K562 (cell line): ENCODE data around the gene PLAC9.

Experiments
- ATF6 ChIP-seq: sonication (generic); formaldehyde crosslinking; IDR thresholded peaks from 2 replicates; pipeline ENCODE4 v1.4.0; 2020; ENCODE audit warnings: mild to moderate bottlenecking, missing genetic modification reagents
- BCLAF1 ChIP-seq, 2 experiments: fragments of 450-650 bp in 1 of 2; IDR thresholded peaks; 2 replicates each; pipeline ENCODE4 v1.6.1; 2011 to 2017; ENCODE audit warnings: low read depth in 2 of 2, antibody characterized with exemption in 1 of 2, borderline replicate concordance in 1 of 2, low read length in 1 of 2, mild to moderate bottlenecking in 1 of 2, mixed read lengths in 1 of 2; ENCODE audit not compliant: control insufficient read depth in 1 of 2
- E4F1 ChIP-seq: fragments of 250-450 bp; sonication (Bioruptor Pico); IDR thresholded peaks from 2 replicates; pipeline ENCODE4 v1.5.0; 2021; ENCODE audit warnings: mild to moderate bottlenecking, borderline replicate concordance
- IRF2 ChIP-seq: sonication (generic); formaldehyde crosslinking; IDR thresholded peaks from 2 replicates; pipeline ENCODE4 v1.8.1; 2022; ENCODE audit warnings: mild to moderate bottlenecking, missing genetic modification reagents
- KDM1A ChIP-seq, 2 experiments: fragments of 450-650 bp; IDR thresholded peaks; 2 replicates each; pipeline ENCODE4 v1.6.1; 2016; ENCODE audit warnings: mild to moderate bottlenecking in 2 of 2
- RAD21 ChIP-seq, 2 experiments: fragments of 250-450 bp in 1 of 2; fragments of 450-650 bp in 1 of 2; sonication (Bioruptor Pico) in 1 of 2; formaldehyde crosslinking in 1 of 2; IDR thresholded peaks in 1 of 2; conservative IDR thresholded peaks in 1 of 2; 2 replicates each; pipeline versions ENCODE4 v1.4.0 to v1.8.0; 2020 to 2022; ENCODE audit warnings: mild to moderate bottlenecking in 2 of 2, moderate library complexity in 1 of 2
- STAT5A ChIP-seq: IDR thresholded peaks from 2 replicates; pipeline ENCODE4 v1.6.1; 2012; ENCODE audit warnings: low read length, inconsistent platforms, borderline replicate concordance
- STAT6 ChIP-seq: sonication (generic); formaldehyde crosslinking; IDR thresholded peaks from 2 replicates; pipeline ENCODE4 v1.8.1; 2023; ENCODE audit warnings: mild to moderate bottlenecking, missing genetic modification reagents
- TCF3 ChIP-seq: sonication (generic); formaldehyde crosslinking; IDR thresholded peaks from 2 replicates; pipeline ENCODE4 v1.4.0; 2020; ENCODE audit warnings: mild to moderate bottlenecking, missing genetic modification reagents
- USF2 ChIP-seq: sonication (generic); formaldehyde crosslinking; IDR thresholded peaks from 2 replicates; pipeline ENCODE4 v1.5.0; 2020; ENCODE audit warnings: missing genetic modification reagents
- ZZZ3 ChIP-seq: fragments of 450-650 bp; IDR thresholded peaks from 2 replicates; pipeline ENCODE4 v1.6.1; 2016; ENCODE audit warnings: antibody characterized with exemption, mild to moderate bottlenecking, moderate library complexity
- TF ChIP-seq, protein P1 (sequence below), 3 experiments: IDR thresholded peaks in 2 of 3; conservative IDR thresholded peaks in 1 of 3; 2 replicates each; pipeline ENCODE4 v1.5.1; 2011 to 2012; ENCODE audit warnings: low read length in 3 of 3, mild to moderate bottlenecking in 3 of 3, control low read depth in 2 of 3, improper control_type of control experiment in 1 of 3, inconsistent platforms in 1 of 3, low read depth in 1 of 3, mixed read lengths in 1 of 3, moderate library complexity in 1 of 3; ENCODE audit not compliant: insufficient read depth in 2 of 3
- TF ChIP-seq, protein P2 (sequence below): IDR thresholded peaks from 3 replicates; pipeline ENCODE4 v1.6.1; 2011; ENCODE audit warnings: borderline replicate concordance, mild to moderate bottlenecking, moderate library complexity; ENCODE audit not compliant: insufficient read length; ENCODE audit errors: extremely low read depth

GRCh38 chr10:80194373-80195045 is 62.0 kb downstream of the PLAC9 start:
- TF ChIP-seq, protein P1, sequence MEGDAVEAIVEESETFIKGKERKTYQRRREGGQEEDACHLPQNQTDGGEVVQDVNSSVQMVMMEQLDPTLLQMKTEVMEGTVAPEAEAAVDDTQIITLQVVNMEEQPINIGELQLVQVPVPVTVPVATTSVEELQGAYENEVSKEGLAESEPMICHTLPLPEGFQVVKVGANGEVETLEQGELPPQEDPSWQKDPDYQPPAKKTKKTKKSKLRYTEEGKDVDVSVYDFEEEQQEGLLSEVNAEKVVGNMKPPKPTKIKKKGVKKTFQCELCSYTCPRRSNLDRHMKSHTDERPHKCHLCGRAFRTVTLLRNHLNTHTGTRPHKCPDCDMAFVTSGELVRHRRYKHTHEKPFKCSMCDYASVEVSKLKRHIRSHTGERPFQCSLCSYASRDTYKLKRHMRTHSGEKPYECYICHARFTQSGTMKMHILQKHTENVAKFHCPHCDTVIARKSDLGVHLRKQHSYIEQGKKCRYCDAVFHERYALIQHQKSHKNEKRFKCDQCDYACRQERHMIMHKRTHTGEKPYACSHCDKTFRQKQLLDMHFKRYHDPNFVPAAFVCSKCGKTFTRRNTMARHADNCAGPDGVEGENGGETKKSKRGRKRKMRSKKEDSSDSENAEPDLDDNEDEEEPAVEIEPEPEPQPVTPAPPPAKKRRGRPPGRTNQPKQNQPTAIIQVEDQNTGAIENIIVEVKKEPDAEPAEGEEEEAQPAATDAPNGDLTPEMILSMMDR (IDR thresholded peaks at IDR 0.05 in 2 of 3, conservative IDR thresholded peaks at IDR 0.05 in 1 of 3; ENCODE audit: insufficient read depth in 2 of 3, low read depth in 1 of 3, low read length in 3 of 3), result no peak
- no peak for TF ChIP-seq KDM1A (IDR thresholded peaks at IDR 0.05)
- no peak for TF ChIP-seq RAD21 (CRISPR knock-in tag; conservative IDR thresholded peaks at IDR 0.05 in 1 of 2, IDR thresholded peaks at IDR 0.05 in 1 of 2)
- no peak for TF ChIP-seq USF2 (CRISPR knock-in tag)
- no peak for TF ChIP-seq STAT6
- TF ChIP-seq E4F1, result no peak
- TF ChIP-seq, protein P2, sequence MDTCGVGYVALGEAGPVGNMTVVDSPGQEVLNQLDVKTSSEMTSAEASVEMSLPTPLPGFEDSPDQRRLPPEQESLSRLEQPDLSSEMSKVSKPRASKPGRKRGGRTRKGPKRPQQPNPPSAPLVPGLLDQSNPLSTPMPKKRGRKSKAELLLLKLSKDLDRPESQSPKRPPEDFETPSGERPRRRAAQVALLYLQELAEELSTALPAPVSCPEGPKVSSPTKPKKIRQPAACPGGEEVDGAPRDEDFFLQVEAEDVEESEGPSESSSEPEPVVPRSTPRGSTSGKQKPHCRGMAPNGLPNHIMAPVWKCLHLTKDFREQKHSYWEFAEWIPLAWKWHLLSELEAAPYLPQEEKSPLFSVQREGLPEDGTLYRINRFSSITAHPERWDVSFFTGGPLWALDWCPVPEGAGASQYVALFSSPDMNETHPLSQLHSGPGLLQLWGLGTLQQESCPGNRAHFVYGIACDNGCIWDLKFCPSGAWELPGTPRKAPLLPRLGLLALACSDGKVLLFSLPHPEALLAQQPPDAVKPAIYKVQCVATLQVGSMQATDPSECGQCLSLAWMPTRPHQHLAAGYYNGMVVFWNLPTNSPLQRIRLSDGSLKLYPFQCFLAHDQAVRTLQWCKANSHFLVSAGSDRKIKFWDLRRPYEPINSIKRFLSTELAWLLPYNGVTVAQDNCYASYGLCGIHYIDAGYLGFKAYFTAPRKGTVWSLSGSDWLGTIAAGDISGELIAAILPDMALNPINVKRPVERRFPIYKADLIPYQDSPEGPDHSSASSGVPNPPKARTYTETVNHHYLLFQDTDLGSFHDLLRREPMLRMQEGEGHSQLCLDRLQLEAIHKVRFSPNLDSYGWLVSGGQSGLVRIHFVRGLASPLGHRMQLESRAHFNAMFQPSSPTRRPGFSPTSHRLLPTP, result no peak
- TF ChIP-seq ATF6 (CRISPR knock-in tag), result no peak
- TF ChIP-seq BCLAF1 (IDR thresholded peaks at IDR 0.05; ENCODE audit: borderline replicate concordance in 1 of 2, control insufficient read depth in 1 of 2, low read depth in 2 of 2, low read length in 1 of 2), result no peak
- no peak for TF ChIP-seq ZZZ3
- TF ChIP-seq IRF2 (CRISPR knock-in tag), result no peak
- TF ChIP-seq TCF3 (CRISPR knock-in tag), result no peak
- TF ChIP-seq STAT5A, result no peak
